Spleen (tissue), 7 donors: ENCODE results near the gene MCM9.

Experiments
- POLR2A ChIP-seq, 3 donors: fragments of 450-650 bp; IDR thresholded peaks; one replicate each; pipeline ENCODE4 v1.5.1; 2017; ENCODE audit warnings: antibody characterized with exemption in 3 of 3, mild to moderate bottlenecking in 1 of 3
- TF ChIP-seq, protein P1 (sequence below), 11 experiments: fragments of 200-600 bp in 7 of 11; fragments of 450-650 bp in 4 of 11; sonication (generic) in 4 of 11; IDR thresholded peaks in 8 of 11; conservative IDR thresholded peaks in 3 of 11; 1 replicate in 7 of 11; 2 replicates in 4 of 11; pipeline versions ENCODE4 v1.4.0 to v1.8.0; 2016 to 2021; ENCODE audit warnings: antibody characterized with exemption in 11 of 11, inconsistent platforms in 4 of 11, mild to moderate bottlenecking in 1 of 11
- donor health status: DM: no; HTN: no; CAD: no; lungs with moderate emphysema.
- donor health status: DM: no; HTN: no; CAD: no.
- donor health status: DM: no; HTN: no; CAD: no.

GRCh38 chr6:118965371-118965770, 30.4 kb upstream of the MCM9 start:
- TF ChIP-seq, protein P1, sequence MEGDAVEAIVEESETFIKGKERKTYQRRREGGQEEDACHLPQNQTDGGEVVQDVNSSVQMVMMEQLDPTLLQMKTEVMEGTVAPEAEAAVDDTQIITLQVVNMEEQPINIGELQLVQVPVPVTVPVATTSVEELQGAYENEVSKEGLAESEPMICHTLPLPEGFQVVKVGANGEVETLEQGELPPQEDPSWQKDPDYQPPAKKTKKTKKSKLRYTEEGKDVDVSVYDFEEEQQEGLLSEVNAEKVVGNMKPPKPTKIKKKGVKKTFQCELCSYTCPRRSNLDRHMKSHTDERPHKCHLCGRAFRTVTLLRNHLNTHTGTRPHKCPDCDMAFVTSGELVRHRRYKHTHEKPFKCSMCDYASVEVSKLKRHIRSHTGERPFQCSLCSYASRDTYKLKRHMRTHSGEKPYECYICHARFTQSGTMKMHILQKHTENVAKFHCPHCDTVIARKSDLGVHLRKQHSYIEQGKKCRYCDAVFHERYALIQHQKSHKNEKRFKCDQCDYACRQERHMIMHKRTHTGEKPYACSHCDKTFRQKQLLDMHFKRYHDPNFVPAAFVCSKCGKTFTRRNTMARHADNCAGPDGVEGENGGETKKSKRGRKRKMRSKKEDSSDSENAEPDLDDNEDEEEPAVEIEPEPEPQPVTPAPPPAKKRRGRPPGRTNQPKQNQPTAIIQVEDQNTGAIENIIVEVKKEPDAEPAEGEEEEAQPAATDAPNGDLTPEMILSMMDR (IDR thresholded peaks at IDR 0.05 in 8 of 11, conservative IDR thresholded peaks at IDR 0.05 in 3 of 11): no peak
- TF ChIP-seq POLR2A (IDR thresholded peaks at IDR 0.05): no peak
